ENCODE results near the gene NUP42.
"Not testable (repeated sequence)": the region's sequence is repeated elsewhere in the genome, so short reads cannot be mapped to it uniquely, and the experiment has no call there.

The NUP42 gene

DNA sequence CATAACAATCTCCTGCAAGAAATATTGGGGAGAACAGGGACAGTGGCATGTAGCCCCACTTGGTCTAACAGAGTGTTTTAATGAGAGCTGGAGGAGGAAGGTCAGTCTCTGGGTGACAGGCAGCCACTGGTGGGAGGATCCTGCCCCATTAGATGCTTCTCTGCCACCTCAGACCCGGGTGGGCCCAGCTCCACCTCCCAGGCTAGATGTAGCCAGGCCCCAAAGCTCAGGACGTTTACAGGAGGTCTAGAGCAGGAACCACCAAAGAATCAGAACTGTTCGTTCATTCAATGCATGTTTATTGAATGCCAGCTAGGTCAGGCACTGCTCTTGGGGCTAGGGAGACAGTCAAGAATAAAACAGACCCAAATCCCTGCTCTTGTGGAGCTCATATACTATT is 36.3 kb downstream of the NUP42 start:
- no peaks in the 10 kb centered on the region for H3K4me1 ChIP-seq (ENCODE audit: insufficient read depth, low read length)
- no peaks in the 10 kb centered on the region for H3K27me3 ChIP-seq (ENCODE audit: insufficient read depth, low read length)
- H3K36me3 ChIP-seq (ENCODE audit: insufficient read depth, low read depth, low read length) = no peaks in the 10 kb centered on the region
- H3K27ac ChIP-seq (ENCODE audit: low read length) = no peak overlapping the region
- H3K9ac ChIP-seq (ENCODE audit: low read depth, low read length) = no peak overlapping the region
- H3K4me3 ChIP-seq (ENCODE audit: low read length) = no peak overlapping the region
- no peaks in the 10 kb centered on the region for H3K9me3 ChIP-seq (ENCODE audit: insufficient read depth, low read depth, low read length)

DNA sequence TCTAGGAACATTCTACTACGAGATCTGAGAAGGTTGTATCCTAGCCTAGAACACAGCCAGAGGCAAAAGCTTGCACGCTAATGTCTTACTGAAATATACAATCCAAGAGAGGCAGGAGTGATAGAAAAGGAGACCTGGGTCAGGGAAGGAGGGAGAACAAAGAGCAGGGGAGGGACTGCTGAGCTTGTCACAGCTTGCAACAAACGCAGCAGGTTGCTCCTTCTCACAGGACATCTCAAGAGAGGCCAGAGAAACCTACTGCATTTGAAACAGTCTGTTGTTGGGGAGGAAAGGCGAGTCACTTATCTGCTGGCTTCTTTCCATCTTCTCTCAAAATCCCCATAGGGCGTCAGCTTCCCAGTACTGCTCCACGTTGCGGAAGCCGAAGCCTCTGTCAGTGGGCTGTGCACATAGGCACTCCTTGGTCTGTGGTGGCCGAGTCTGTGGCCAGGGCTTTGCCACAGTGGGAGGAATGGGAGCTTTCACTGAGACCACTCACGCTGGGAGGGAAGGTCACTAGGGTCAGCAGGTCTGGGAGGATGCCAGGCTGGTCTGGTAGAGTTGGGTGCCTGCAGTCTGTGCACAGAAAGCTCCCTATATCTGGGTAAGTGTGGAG is 39.0 kb downstream of the NUP42 start:
- Histone ChIP-seq H3K27ac (ENCODE audit: low read length) (no peak overlapping the region), H3K9me3 (ENCODE audit: insufficient read depth, low read depth, low read length) (no peaks in the 10 kb centered on the region), H3K27me3 (ENCODE audit: insufficient read depth, low read length) (no peaks in the 10 kb centered on the region), H3K36me3 (ENCODE audit: insufficient read depth, low read depth, low read length) (no peaks in the 10 kb centered on the region), H3K4me1 (ENCODE audit: insufficient read depth, low read length) (no peaks in the 10 kb centered on the region), H3K9ac (ENCODE audit: low read depth, low read length) (no peak overlapping the region), H3K4me3 (ENCODE audit: low read length) (no peak overlapping the region)

GRCh38 chr7:23222439-23223030 is 40.7 kb downstream of the NUP42 start:
- H3K9ac ChIP-seq (ENCODE audit: low read depth, low read length) = no peak overlapping the region
- no peak overlapping the region for H3K4me3 ChIP-seq (ENCODE audit: low read length)
- no peaks in the 10 kb centered on the region for H3K9me3 ChIP-seq (ENCODE audit: insufficient read depth, low read depth, low read length)
- H3K36me3 ChIP-seq (ENCODE audit: insufficient read depth, low read depth, low read length) = no peaks in the 10 kb centered on the region
- H3K4me1 ChIP-seq (ENCODE audit: insufficient read depth, low read length) = no peaks in the 10 kb centered on the region
- no peak overlapping the region for H3K27ac ChIP-seq (ENCODE audit: low read length)
- H3K27me3 ChIP-seq (ENCODE audit: insufficient read depth, low read length) = no peaks in the 10 kb centered on the region

- H3K4me1 ChIP-seq (ENCODE audit: insufficient read depth, low read length); H3K27me3 ChIP-seq (ENCODE audit: insufficient read depth, low read length); H3K36me3 ChIP-seq (ENCODE audit: insufficient read depth, low read depth, low read length); H3K4me3 ChIP-seq (ENCODE audit: low read length); H3K27ac ChIP-seq (ENCODE audit: low read length); H3K9ac ChIP-seq (ENCODE audit: low read depth, low read length); H3K9me3 ChIP-seq (ENCODE audit: insufficient read depth, low read depth, low read length): not testable (repeated sequence)
These were observed 42.5 kb downstream of the NUP42 start for GRCh38 chr7:23224364-23224763.

GRCh38 chr7:23226844-23227450 is 45.1 kb downstream of the NUP42 start:
- Histone ChIP-seq H3K9me3 (ENCODE audit: insufficient read depth, low read depth, low read length) (no peaks in the 10 kb centered on the region), H3K4me1 (ENCODE audit: insufficient read depth, low read length) (no peaks in the 10 kb centered on the region), H3K9ac (ENCODE audit: low read depth, low read length) (no peak overlapping the region), H3K36me3 (ENCODE audit: insufficient read depth, low read depth, low read length) (no peaks in the 10 kb centered on the region), H3K4me3 (ENCODE audit: low read length) (no peak overlapping the region), H3K27me3 (ENCODE audit: insufficient read depth, low read length) (no peaks in the 10 kb centered on the region), H3K27ac (ENCODE audit: low read length) (no peak overlapping the region)

DNA sequence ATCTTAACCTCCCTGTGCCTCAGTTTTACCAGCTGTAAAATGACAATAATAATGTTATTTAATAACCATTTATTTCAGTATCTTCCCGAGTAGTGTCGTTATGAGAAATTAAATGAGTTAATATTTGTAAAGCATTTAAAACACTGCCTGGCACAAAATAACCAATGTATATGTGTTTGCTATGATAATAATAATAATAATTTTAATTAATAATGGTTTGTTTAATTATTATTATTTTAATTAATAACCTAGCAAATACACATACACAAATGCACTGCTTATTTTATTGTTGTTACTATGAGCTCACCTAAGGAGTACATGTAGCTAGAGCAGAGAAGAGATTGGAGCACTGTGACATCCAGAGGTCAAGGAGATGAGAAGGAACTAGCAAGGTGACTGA is 46.6 kb downstream of the NUP42 start:
- Histone ChIP-seq H3K9ac (ENCODE audit: low read depth, low read length) (no peak overlapping the region), H3K9me3 (ENCODE audit: insufficient read depth, low read depth, low read length) (no peaks in the 10 kb centered on the region), H3K4me3 (ENCODE audit: low read length) (no peak overlapping the region), H3K4me1 (ENCODE audit: insufficient read depth, low read length) (no peaks in the 10 kb centered on the region), H3K36me3 (ENCODE audit: insufficient read depth, low read depth, low read length) (no peaks in the 10 kb centered on the region), H3K27me3 (ENCODE audit: insufficient read depth, low read length) (no peaks in the 10 kb centered on the region), H3K27ac (ENCODE audit: low read length) (no peak overlapping the region)

DNA sequence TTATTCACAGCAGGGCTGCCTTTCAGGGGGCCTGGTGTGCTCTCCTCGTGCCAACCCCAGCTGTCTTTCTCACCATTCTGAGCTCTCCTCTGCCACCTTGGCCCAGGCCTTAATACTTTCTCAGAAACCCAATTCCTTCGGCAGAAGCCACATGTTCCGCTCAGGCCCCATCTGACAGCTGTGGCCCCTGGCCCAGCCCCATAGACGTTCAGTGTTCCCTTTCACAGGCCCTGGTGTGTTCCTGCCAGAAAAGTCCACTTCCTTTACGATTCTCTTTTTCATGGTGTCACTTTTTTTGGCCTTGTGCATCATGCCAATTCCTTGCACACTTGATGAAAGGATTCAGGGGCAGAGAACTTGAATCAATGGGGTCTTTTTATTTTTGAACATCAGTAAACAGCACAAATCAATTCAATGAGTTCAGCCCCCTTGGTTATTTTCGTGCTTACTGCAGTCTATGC is 48.8 kb downstream of the NUP42 start:
- Histone ChIP-seq H3K27me3 (ENCODE audit: insufficient read depth, low read length) (no peaks in the 10 kb centered on the region), H3K9ac (ENCODE audit: low read depth, low read length) (no peak overlapping the region), H3K36me3 (ENCODE audit: insufficient read depth, low read depth, low read length) (no peaks in the 10 kb centered on the region), H3K9me3 (ENCODE audit: insufficient read depth, low read depth, low read length) (no peaks in the 10 kb centered on the region), H3K4me1 (ENCODE audit: insufficient read depth, low read length) (no peaks in the 10 kb centered on the region), H3K27ac (ENCODE audit: low read length) (no peak overlapping the region), H3K4me3 (ENCODE audit: low read length) (no peak overlapping the region)

DNA sequence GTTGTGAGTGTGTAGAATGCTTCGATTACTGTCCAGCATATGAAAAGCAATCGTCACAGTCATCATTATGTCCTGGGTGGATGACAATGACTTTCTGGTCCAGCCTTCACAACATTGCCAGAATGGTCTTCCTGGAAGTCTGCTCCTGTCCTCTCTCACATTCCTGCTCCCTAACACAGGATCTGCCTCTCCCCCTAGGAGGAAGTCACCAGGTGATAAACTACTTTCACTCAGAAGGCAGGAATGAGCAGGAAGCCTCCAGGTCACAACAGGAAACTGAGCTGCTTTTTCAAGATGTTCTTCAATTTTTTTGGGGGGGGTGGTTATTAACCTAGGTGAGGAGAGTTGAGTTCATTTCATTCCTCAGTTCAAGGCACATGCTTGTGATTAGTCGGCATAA is 51.1 kb downstream of the NUP42 start:
- H3K4me1 ChIP-seq (ENCODE audit: insufficient read depth, low read length) = no peaks in the 10 kb centered on the region
- no peak overlapping the region for H3K27ac ChIP-seq (ENCODE audit: low read length)
- H3K36me3 ChIP-seq (ENCODE audit: insufficient read depth, low read depth, low read length) = no peaks in the 10 kb centered on the region
- H3K9me3 ChIP-seq (ENCODE audit: insufficient read depth, low read depth, low read length) = no peaks in the 10 kb centered on the region
- no peak overlapping the region for H3K4me3 ChIP-seq (ENCODE audit: low read length)
- no peaks in the 10 kb centered on the region for H3K27me3 ChIP-seq (ENCODE audit: insufficient read depth, low read length)
- no peak overlapping the region for H3K9ac ChIP-seq (ENCODE audit: low read depth, low read length)

DNA sequence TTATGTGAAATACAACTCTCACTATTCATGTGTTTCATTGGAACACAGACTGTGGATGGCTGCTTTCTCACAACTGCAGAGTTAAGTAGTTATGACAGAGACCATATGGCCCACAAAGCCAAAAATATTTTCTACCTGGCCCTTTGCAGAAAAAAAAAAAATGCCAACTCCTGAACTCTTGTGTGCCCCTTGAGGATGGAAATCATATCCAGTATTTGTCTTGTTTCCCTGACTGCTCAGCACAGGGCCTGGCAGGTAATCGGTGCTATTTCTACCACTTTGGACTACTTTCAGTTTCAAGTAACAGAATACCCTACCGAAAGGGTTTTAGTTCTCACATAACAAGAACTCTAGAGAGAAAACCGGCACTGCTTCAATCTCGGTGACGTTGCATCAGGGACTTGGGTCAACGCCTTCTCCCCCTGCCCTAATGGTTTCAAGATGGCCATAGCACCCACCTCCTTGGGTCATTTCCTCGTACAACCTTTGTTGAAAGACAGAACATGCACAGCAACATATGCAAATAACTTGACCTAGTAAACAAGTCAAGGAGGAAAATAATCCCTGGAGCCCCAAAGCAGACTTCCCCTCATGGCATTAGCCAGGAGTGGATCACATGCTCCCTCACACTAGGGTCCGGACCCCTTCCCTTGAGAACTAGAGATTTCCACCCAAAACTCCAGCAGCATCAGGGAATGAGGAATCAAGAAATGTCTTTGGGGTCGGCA is 52.9 kb downstream of the NUP42 start:
- no peak overlapping the region for H3K27ac ChIP-seq (ENCODE audit: low read length)
- no peak overlapping the region for H3K4me3 ChIP-seq (ENCODE audit: low read length)
- no peak overlapping the region for H3K9ac ChIP-seq (ENCODE audit: low read depth, low read length)

DNA sequence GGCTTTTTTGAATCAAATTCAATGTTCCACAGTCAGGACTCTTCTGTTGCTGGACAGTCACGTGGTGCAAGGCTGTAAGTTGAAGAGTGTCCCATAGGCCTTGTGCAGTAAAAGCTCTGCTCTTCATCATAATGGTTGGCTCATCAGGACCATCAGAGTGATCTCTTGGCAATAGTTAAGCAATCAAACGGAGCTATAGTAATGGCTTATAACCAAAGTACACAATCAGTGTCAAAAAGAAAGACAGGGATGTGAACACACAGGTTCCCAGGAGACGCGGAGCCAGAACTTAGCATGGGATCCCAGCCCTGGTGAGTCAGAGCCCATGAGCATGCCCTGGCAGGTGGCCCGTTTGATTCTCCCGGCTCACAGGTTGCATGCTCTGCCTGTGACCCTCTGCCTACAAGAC is 54.0 kb downstream of the NUP42 start:
- Histone ChIP-seq H3K27me3 (ENCODE audit: insufficient read depth, low read length) (no peaks in the 10 kb centered on the region), H3K4me3 (ENCODE audit: low read length) (no peak overlapping the region), H3K27ac (ENCODE audit: low read length) (no peak overlapping the region), H3K9me3 (ENCODE audit: insufficient read depth, low read depth, low read length) (no peaks in the 10 kb centered on the region), H3K4me1 (ENCODE audit: insufficient read depth, low read length) (no peaks in the 10 kb centered on the region), H3K36me3 (ENCODE audit: insufficient read depth, low read depth, low read length) (no peaks in the 10 kb centered on the region), H3K9ac (ENCODE audit: low read depth, low read length) (no peak overlapping the region)

More for the DNA sequence above, 52.9 kb downstream of the NUP42 start:
- H3K36me3 ChIP-seq (ENCODE audit: insufficient read depth, low read depth, low read length) = no peaks in the 10 kb centered on the region
- no peaks in the 10 kb centered on the region for H3K4me1 ChIP-seq (ENCODE audit: insufficient read depth, low read length)
- H3K9me3 ChIP-seq (ENCODE audit: insufficient read depth, low read depth, low read length) = no peaks in the 10 kb centered on the region
- no peaks in the 10 kb centered on the region for H3K27me3 ChIP-seq (ENCODE audit: insufficient read depth, low read length)

DNA sequence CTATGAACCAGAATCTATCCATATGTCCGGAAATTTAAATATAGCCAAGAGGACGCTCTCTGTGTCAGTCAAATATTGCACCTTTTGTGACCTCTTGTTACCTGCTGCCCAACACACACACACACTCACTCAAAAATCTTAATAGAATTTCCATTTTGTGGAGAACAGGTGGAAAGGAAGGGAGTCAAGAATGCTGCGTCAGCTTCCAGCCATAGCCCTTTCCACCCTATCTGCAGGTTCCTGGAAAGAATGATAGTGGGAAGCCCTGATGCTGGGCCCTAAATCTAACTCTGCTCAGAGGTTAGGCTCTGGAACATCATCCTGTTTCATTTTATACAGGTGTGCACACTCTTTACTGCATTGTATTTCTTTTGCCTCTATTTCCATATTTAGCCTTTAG is 55.2 kb downstream of the NUP42 start:
- Histone ChIP-seq H3K4me3 (ENCODE audit: low read length) (no peak overlapping the region), H3K27ac (ENCODE audit: low read length) (no peak overlapping the region), H3K9me3 (ENCODE audit: insufficient read depth, low read depth, low read length) (no peaks in the 10 kb centered on the region), H3K27me3 (ENCODE audit: insufficient read depth, low read length) (no peaks in the 10 kb centered on the region), H3K36me3 (ENCODE audit: insufficient read depth, low read depth, low read length) (no peaks in the 10 kb centered on the region), H3K9ac (ENCODE audit: low read depth, low read length) (no peak overlapping the region), H3K4me1 (ENCODE audit: insufficient read depth, low read length) (no peaks in the 10 kb centered on the region)

Measured in iPS-20b (cell line).